B cell (primary cell): ENCODE data around the gene KCTD14. TPM values are rescaled to one million over a fixed set of nuclear protein-coding genes. Genes with fewer than 3 reads are reported as not detected.

Experiments used
- ATAC-seq: fragments of 200-7000 bp; cut with Tn5 transposase; one replicate; pipeline ENCODE4 v1.10.0; 2021; ENCODE audit warnings: low read depth, mild to moderate bottlenecking, moderate number of reproducible peaks, moderate library complexity
- CTCF ChIA-PET: fragments of 350-600 bp; sonication (Branson Sonifier 250); formaldehyde crosslinking; loops from one replicate; lab custom pipeline; 2021; ENCODE audit warnings: antibody characterized with exemption, inconsistent platforms; lab: Charles Lee
- POLR2A ChIA-PET: fragments of 350-600 bp; sonication (Branson Sonifier 250); formaldehyde crosslinking; loops from one replicate; lab custom pipeline; 2021; ENCODE audit warnings: antibody characterized with exemption; lab: Charles Lee
- DNase-seq: peaks from one replicate; pipeline ENCODE4 v3.0.0; 2013
- H2AFZ ChIP-seq: 2 replicates; pipeline ENCODE4 v1.6.1; 2012; ENCODE audit warnings: mild to moderate bottlenecking, low read depth, low read length; ENCODE audit not compliant: insufficient read depth, poor library complexity, severe bottlenecking
- H3K27ac ChIP-seq, 2 donors: 1 replicate in 1 of 2; 2 replicates in 1 of 2; pipeline ENCODE4 v1.5.1; 2012 to 2013; ENCODE audit warnings: low read length in 2 of 2, mild to moderate bottlenecking in 2 of 2, moderate library complexity in 1 of 2
- H3K27me3 ChIP-seq, 4 experiments: fragments of 200-600 bp in 1 of 4; sonication (generic) in 1 of 4; replicated peaks in 1 of 4; 1 replicate in 2 of 4; 2 replicates in 2 of 4; pipeline versions ENCODE4 v1.6.1 to v1.7.0; 2013 to 2016; ENCODE audit warnings: low read length in 3 of 4, mild to moderate bottlenecking in 2 of 4, mixed read lengths in 1 of 4, moderate library complexity in 1 of 4; ENCODE audit not compliant: insufficient read depth in 4 of 4, control insufficient read depth in 3 of 4; ENCODE audit errors: control extremely low read depth in 1 of 4
- H3K36me3 ChIP-seq, 2 experiments: replicated peaks in 1 of 2; 1 replicate in 1 of 2; 2 replicates in 1 of 2; pipeline versions ENCODE4 v1.6.1 to v1.7.1; 2013; ENCODE audit warnings: low read length in 1 of 2; ENCODE audit not compliant: insufficient read depth in 2 of 2, control insufficient read depth in 1 of 2; ENCODE audit errors: control extremely low read depth in 1 of 2, extremely low read depth in 1 of 2
- H3K4me1 ChIP-seq, 2 donors: fragments of 200-600 bp in 1 of 2; sonication (generic) in 1 of 2; 1 replicate in 1 of 2; 2 replicates in 1 of 2; pipeline versions ENCODE4 v1.5.1 to v1.6.1; 2013 to 2017; ENCODE audit warnings: low read length in 2 of 2; ENCODE audit not compliant: control insufficient read depth in 2 of 2, insufficient read depth in 2 of 2
- H3K4me2 ChIP-seq: replicated peaks from 2 replicates; pipeline ENCODE3; 2012; ENCODE audit warnings: mild to moderate bottlenecking, low read depth, low read length; ENCODE audit not compliant: poor library complexity, severe bottlenecking
- H3K4me3 ChIP-seq, 5 experiments: fragments of 200-600 bp in 1 of 5; sonication (generic) in 1 of 5; 1 replicate in 3 of 5; 2 replicates in 2 of 5; pipeline versions ENCODE4 v1.5.1 to v1.7.0; 2011 to 2016; ENCODE audit warnings: low read length in 4 of 5, mild to moderate bottlenecking in 4 of 5, low read depth in 2 of 5, control low read depth in 1 of 5, moderate library complexity in 1 of 5; ENCODE audit not compliant: insufficient read depth in 1 of 5; ENCODE audit errors: control extremely low read depth in 1 of 5, extremely low read depth in 1 of 5
- H3K79me2 ChIP-seq: fragments of 200-600 bp; sonication (generic); one replicate; pipeline ENCODE4 v1.6.0; 2016; ENCODE audit warnings: low read length; ENCODE audit not compliant: control insufficient read depth, insufficient read depth
- H3K9ac ChIP-seq: fragments of 200-600 bp; sonication (generic); 2 replicates; pipeline ENCODE4 v1.6.1; 2017; ENCODE audit warnings: mild to moderate bottlenecking, low read length, moderate library complexity
- H3K9me3 ChIP-seq, 3 donors: one replicate each; pipeline versions ENCODE4 v1.6.1 to v1.7.1; 2013; ENCODE audit warnings: low read length in 2 of 3; ENCODE audit not compliant: control insufficient read depth in 2 of 3, insufficient read depth in 1 of 3; ENCODE audit errors: control extremely low read depth in 1 of 3
- H4K20me1 ChIP-seq: 2 replicates; pipeline ENCODE4 v1.6.0; 2012; ENCODE audit warnings: mild to moderate bottlenecking, low read length; ENCODE audit not compliant: insufficient read depth, control insufficient read depth, poor library complexity, severe bottlenecking
- H3K27ac Mint-ChIP-seq: one replicate; pipeline ENCODE4 v1.8.0; 2021; ENCODE audit warnings: mixed read lengths
- H3K27me3 Mint-ChIP-seq: one replicate; pipeline ENCODE4 v1.8.0; 2021; ENCODE audit warnings: mixed read lengths
- H3K4me1 Mint-ChIP-seq: one replicate; pipeline ENCODE4 v1.8.0; 2021; ENCODE audit warnings: mixed read lengths
- H3K4me3 Mint-ChIP-seq: one replicate; pipeline ENCODE4 v1.8.0; 2021; ENCODE audit warnings: mixed read lengths
- H3K9me3 Mint-ChIP-seq: one replicate; pipeline ENCODE4 v1.8.0; 2022; ENCODE audit warnings: mixed read lengths; ENCODE audit not compliant: insufficient read depth
- CTCF ChIP-seq: fragments of 200-600 bp; IDR thresholded peaks from one replicate; pipeline ENCODE4 v1.8.0; 2022; ENCODE audit warnings: antibody characterized with exemption, mild to moderate bottlenecking
- EZH2 ChIP-seq: IDR thresholded peaks from 2 replicates; pipeline ENCODE4 v1.6.1; 2012; ENCODE audit warnings: borderline replicate concordance, low read depth, mild to moderate bottlenecking, moderate library complexity, low read length; ENCODE audit not compliant: insufficient read depth, poor library complexity, severe bottlenecking
- WGBS: methylation state at CpG from one replicate; pipeline ENCODE4 v1.1.5; 2013; ENCODE audit warnings: missing lambda C conversion rate; ENCODE audit not compliant: insufficient coverage; 5-methylcytosine and 5-hydroxymethylcytosine counted together
- intact Hi-C: fragments of 100-400 bp; cut with micrococcal nuclease; formaldehyde crosslinking; loops from one replicate; pipeline ENCODE4 v1.10.0; 2022
- polyA plus RNA-seq: library from polyadenylated mRNA; depleted of rRNA; stranded (reverse); fragments of >200 nt; gene quantifications from 2 replicates; pipeline ENCODE4 v1.2.3, GENCODE V29; 2012
- total RNA-seq, 2 donors: library from RNA; stranded (reverse); fragments of 120-200 nt in 1 of 2; gene quantifications; 1 replicate in 1 of 2; 2 replicates in 1 of 2; pipeline versions ENCODE4 v1.2.3 to v1.2.4, GENCODE V29; 2013 to 2022

The KCTD14 gene
- total and polyA plus RNA-seq, 2 donors (not counting 1 experiment from before 2014, with no cell fraction given), result 0.18 TPM; not detected in 1

DNA sequence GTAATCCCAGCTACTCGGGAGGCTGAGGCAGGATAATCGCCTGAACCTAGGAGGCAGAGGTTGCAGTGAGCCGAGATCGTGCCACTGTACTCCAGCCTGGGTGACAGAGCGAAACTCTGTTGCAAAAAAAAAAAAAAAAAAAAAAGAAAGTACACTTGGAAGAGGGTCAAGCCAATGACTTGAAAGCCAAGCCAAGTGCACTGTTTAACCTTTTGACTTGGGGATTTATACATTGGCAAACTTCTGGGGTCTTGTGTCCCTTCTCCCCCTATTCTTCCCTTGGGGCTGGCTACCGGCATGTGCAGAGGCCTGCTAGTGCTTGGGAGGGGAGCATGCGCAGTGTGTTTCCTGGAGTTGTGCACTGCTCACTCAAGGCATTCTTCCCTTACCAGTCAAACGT, 26.3 kb upstream of the KCTD14 start:
- DNase-seq, result no peak
- Mint-ChIP-seq H3K4me1 (peaks cover 10% of the 10 kb centered on the region), H3K27me3 (peaks cover 2% of the 10 kb centered on the region), H3K9me3 (no peaks in the 10 kb centered on the region), H3K4me3 (no peak overlapping the region), H3K27ac (no peak overlapping the region)
- CTCF ChIA-PET, result interaction anchor here (0.6 kb wide), 1 partner anchor 67 kb away, joined by 4 read pairs; no protein-coding TSS in a partner anchor
- intact Hi-C loops, result no loop called here
- Histone ChIP-seq H3K27me3 (peaks cover 0 to 3% (median 0%) of the 10 kb centered on the region in 4 experiments), H2AFZ (no peak overlapping the region), H3K4me3 (no peak overlapping the region), H3K27ac (no peak overlapping the region), H3K4me1 (peaks cover 4% of the 10 kb centered on the region in 2 donors), H3K79me2 (no peaks in the 10 kb centered on the region), H3K9ac (no peak overlapping the region), H3K36me3 (no peaks in the 10 kb centered on the region), H3K4me2 (no peak overlapping the region), H3K9me3 (no peaks in the 10 kb centered on the region), H4K20me1 (no peaks in the 10 kb centered on the region)
- POLR2A ChIA-PET, result no interaction called here
- no peak for ATAC-seq
- 98% methylated on average over 6 of the region's 8 CpGs for WGBS
- TF ChIP-seq CTCF (no peak), EZH2 (no peak)

GRCh38 chr11:78048561-78048960, 25.5 kb upstream of the KCTD14 start:
- H4K20me1 ChIP-seq, result no peaks in the 10 kb centered on the region
- no peak overlapping the region for H3K27ac ChIP-seq
- no peaks in the 10 kb centered on the region for H3K9me3 ChIP-seq
- Mint-ChIP-seq H3K9me3 (no peaks in the 10 kb centered on the region), H3K27me3 (peaks cover 6% of the 10 kb centered on the region), H3K27ac (no peak overlapping the region), H3K4me3 (no peak overlapping the region), H3K4me1 (peaks cover 10% of the 10 kb centered on the region)
- H3K79me2 ChIP-seq, result no peaks in the 10 kb centered on the region
- H3K4me1 ChIP-seq, result peaks cover 4% of the 10 kb centered on the region in 2 donors
- H3K36me3 ChIP-seq, result no peaks in the 10 kb centered on the region
- DNase-seq (no peak), ATAC-seq (no peak)
- TF ChIP-seq CTCF (no peak), EZH2 (no peak)
- WGBS, result 100% methylated on average over 1 of the region's 3 CpGs
- H3K9ac ChIP-seq, result no peak overlapping the region
- POLR2A ChIA-PET, result no interaction called here
- H2AFZ ChIP-seq, result no peak overlapping the region
- CTCF ChIA-PET, result interaction anchor here (0.6 kb wide), 1 partner anchor 66 kb away, joined by 4 read pairs; no protein-coding TSS in a partner anchor
- no peak overlapping the region for H3K4me2 ChIP-seq
- intact Hi-C loops, result no loop called here
- H3K4me3 ChIP-seq, result no peak overlapping the region
- H3K27me3 ChIP-seq, result peaks cover 0 to 3% (median 0%) of the 10 kb centered on the region in 4 experiments
